Activated T-cell treated with anti-CD3 and anti-CD28 coated beads, Interleukin-2, amount 50 U/mL, for 24 hours (primary cell): ENCODE results near the gene ADAMTSL3.
"Not testable (repeated sequence)": the region's sequence is repeated elsewhere in the genome, so short reads cannot be mapped to it uniquely, and the experiment has no call there.

ENCODE experiments used
- DNase-seq: peaks from one replicate; pipeline ENCODE4 v3.0.0-alpha.2; 2020
- H3K27ac Mint-ChIP-seq: 2 replicates; pipeline ENCODE4 v1.8.0; 2020; ENCODE audit warnings: mild to moderate bottlenecking, mixed read lengths
- H3K27me3 Mint-ChIP-seq: 2 replicates; pipeline ENCODE4 v1.8.0; 2020; ENCODE audit warnings: mixed read lengths
- H3K36me3 Mint-ChIP-seq: 2 replicates; pipeline ENCODE4 v1.8.0; 2020; ENCODE audit warnings: low read depth, mixed read lengths
- H3K4me1 Mint-ChIP-seq: 2 replicates; pipeline ENCODE4 v1.8.0; 2020; ENCODE audit warnings: low read depth, mixed read lengths
- H3K4me3 Mint-ChIP-seq: 2 replicates; pipeline ENCODE4 v1.8.0; 2020; ENCODE audit warnings: mild to moderate bottlenecking, moderate library complexity, mixed read lengths
- H3K9me3 Mint-ChIP-seq: 2 replicates; pipeline ENCODE4 v1.8.0; 2020; ENCODE audit warnings: mixed read lengths

The ADAMTSL3 gene

GRCh38 chr15:83733691-83734090, 79.8 kb downstream of the ADAMTSL3 start:
- DNase-seq, result no peak

GRCh38 chr15:83734487-83734886, 80.6 kb downstream of the ADAMTSL3 start:
- Mint-ChIP-seq H3K27ac (no peak overlapping the region), H3K27me3 (peaks cover 16% of the 10 kb centered on the region), H3K36me3 (no peaks in the 10 kb centered on the region), H3K9me3 (no peaks in the 10 kb centered on the region), H3K4me1 (no peaks in the 10 kb centered on the region), H3K4me3 (no peak overlapping the region)
- no peak for DNase-seq

More at GRCh38 chr15:83733691-83734090, 79.8 kb downstream of the ADAMTSL3 start:
- peaks cover 16% of the 10 kb centered on the region for H3K27me3 Mint-ChIP-seq
- H3K4me3 Mint-ChIP-seq, result no peak overlapping the region
- no peak overlapping the region for H3K27ac Mint-ChIP-seq
- H3K4me1 Mint-ChIP-seq, result no peaks in the 10 kb centered on the region
- no peaks in the 10 kb centered on the region for H3K9me3 Mint-ChIP-seq
- H3K36me3 Mint-ChIP-seq, result no peaks in the 10 kb centered on the region

- Mint-ChIP-seq H3K36me3 (no peaks in the 10 kb centered on the region), H3K27me3 (no peaks in the 10 kb centered on the region), H3K4me1 (no peaks in the 10 kb centered on the region), H3K4me3 (no peak overlapping the region), H3K27ac (no peak overlapping the region), H3K9me3 (no peaks in the 10 kb centered on the region)
- DNase-seq, result no peak
These were observed 85.7 kb downstream of the ADAMTSL3 start for GRCh38 chr15:83739629-83740028.

GRCh38 chr15:83745771-83746170, 91.8 kb downstream of the ADAMTSL3 start:
- Mint-ChIP-seq H3K27me3 (no peaks in the 10 kb centered on the region), H3K27ac (no peak overlapping the region), H3K4me1 (no peaks in the 10 kb centered on the region), H3K9me3 (no peaks in the 10 kb centered on the region), H3K4me3 (no peak overlapping the region), H3K36me3 (no peaks in the 10 kb centered on the region)
- no peak for DNase-seq

- H3K9me3 Mint-ChIP-seq, result no peaks in the 10 kb centered on the region
- no peak overlapping the region for H3K4me3 Mint-ChIP-seq
- H3K27me3 Mint-ChIP-seq, result no peaks in the 10 kb centered on the region
- no peaks in the 10 kb centered on the region for H3K36me3 Mint-ChIP-seq
- DNase-seq, result no peak
- H3K4me1 Mint-ChIP-seq, result no peaks in the 10 kb centered on the region
- H3K27ac Mint-ChIP-seq, result no peak overlapping the region
These were observed 92.3 kb downstream of the ADAMTSL3 start for GRCh38 chr15:83746231-83746630.

- no peak for DNase-seq
- no peaks in the 10 kb centered on the region for H3K36me3 Mint-ChIP-seq
- no peaks in the 10 kb centered on the region for H3K4me1 Mint-ChIP-seq
These were observed 93.3 kb downstream of the ADAMTSL3 start for GRCh38 chr15:83747050-83747717.

GRCh38 chr15:83747718-83748110, 93.8 kb downstream of the ADAMTSL3 start:
- H3K36me3 Mint-ChIP-seq, result no peaks in the 10 kb centered on the region
- no peak for DNase-seq
- no peaks in the 10 kb centered on the region for H3K27me3 Mint-ChIP-seq
- no peaks in the 10 kb centered on the region for H3K9me3 Mint-ChIP-seq
- no peaks in the 10 kb centered on the region for H3K4me1 Mint-ChIP-seq
- H3K4me3 Mint-ChIP-seq, result no peak overlapping the region
- no peak overlapping the region for H3K27ac Mint-ChIP-seq

More at GRCh38 chr15:83747050-83747717, 93.3 kb downstream of the ADAMTSL3 start:
- Mint-ChIP-seq H3K27me3 (no peaks in the 10 kb centered on the region), H3K27ac (no peak overlapping the region), H3K9me3 (no peaks in the 10 kb centered on the region), H3K4me3 (no peak overlapping the region)

GRCh38 chr15:83753872-83754493, 100.1 kb downstream of the ADAMTSL3 start:
- peaks cover 14% of the 10 kb centered on the region for H3K9me3 Mint-ChIP-seq
- H3K27ac Mint-ChIP-seq, result no peak overlapping the region
- no peak for DNase-seq
- H3K36me3 Mint-ChIP-seq, result no peaks in the 10 kb centered on the region
- no peak overlapping the region for H3K4me3 Mint-ChIP-seq
- no peaks in the 10 kb centered on the region for H3K27me3 Mint-ChIP-seq
- no peaks in the 10 kb centered on the region for H3K4me1 Mint-ChIP-seq

GRCh38 chr15:83757291-83757690, 103.4 kb downstream of the ADAMTSL3 start:
- H3K9me3 Mint-ChIP-seq, result peaks cover 14% of the 10 kb centered on the region
- DNase-seq, H3K27me3 Mint-ChIP-seq, H3K4me1 Mint-ChIP-seq, H3K4me3 Mint-ChIP-seq, H3K36me3 Mint-ChIP-seq, H3K27ac Mint-ChIP-seq: not testable (repeated sequence)

GRCh38 chr15:83762367-83762766, 108.4 kb downstream of the ADAMTSL3 start:
- DNase-seq, result no peak
- H3K27me3 Mint-ChIP-seq, result peaks cover 5% of the 10 kb centered on the region
- H3K27ac Mint-ChIP-seq, result no peak overlapping the region
- H3K4me1 Mint-ChIP-seq, result no peaks in the 10 kb centered on the region
- H3K9me3 Mint-ChIP-seq, result peaks cover 9% of the 10 kb centered on the region
- no peaks in the 10 kb centered on the region for H3K36me3 Mint-ChIP-seq
- H3K4me3 Mint-ChIP-seq, result no peak overlapping the region

- Mint-ChIP-seq H3K27ac (no peak overlapping the region), H3K36me3 (no peaks in the 10 kb centered on the region), H3K4me3 (no peak overlapping the region), H3K4me1 (no peaks in the 10 kb centered on the region), H3K9me3 (no peaks in the 10 kb centered on the region), H3K27me3 (peaks cover 5% of the 10 kb centered on the region)
- DNase-seq, result no peak
These were observed 110.4 kb downstream of the ADAMTSL3 start for GRCh38 chr15:83764201-83764838.

- no peak overlapping the region for H3K4me3 Mint-ChIP-seq
- H3K4me1 Mint-ChIP-seq, result no peaks in the 10 kb centered on the region
- no peak for DNase-seq
These were observed 112.4 kb downstream of the ADAMTSL3 start for GRCh38 chr15:83766339-83766738.

GRCh38 chr15:83767741-83768140, 113.8 kb downstream of the ADAMTSL3 start:
- no peaks in the 10 kb centered on the region for H3K9me3 Mint-ChIP-seq
- no peak overlapping the region for H3K27ac Mint-ChIP-seq
- no peak overlapping the region for H3K4me3 Mint-ChIP-seq
- no peaks in the 10 kb centered on the region for H3K4me1 Mint-ChIP-seq
- no peak for DNase-seq
- peaks cover 7% of the 10 kb centered on the region for H3K27me3 Mint-ChIP-seq
- no peaks in the 10 kb centered on the region for H3K36me3 Mint-ChIP-seq

More at GRCh38 chr15:83766339-83766738, 112.4 kb downstream of the ADAMTSL3 start:
- Mint-ChIP-seq H3K9me3 (no peaks in the 10 kb centered on the region), H3K36me3 (no peaks in the 10 kb centered on the region), H3K27ac (no peak overlapping the region), H3K27me3 (peaks cover 5% of the 10 kb centered on the region)

- no peak for DNase-seq
- no peaks in the 10 kb centered on the region for H3K4me1 Mint-ChIP-seq
- no peaks in the 10 kb centered on the region for H3K9me3 Mint-ChIP-seq
- H3K27me3 Mint-ChIP-seq, result peaks cover 17% of the 10 kb centered on the region
- no peak overlapping the region for H3K27ac Mint-ChIP-seq
- H3K36me3 Mint-ChIP-seq, result no peaks in the 10 kb centered on the region
- no peak overlapping the region for H3K4me3 Mint-ChIP-seq
These were observed 115.6 kb downstream of the ADAMTSL3 start for GRCh38 chr15:83769411-83769999.

GRCh38 chr15:83775738-83776137, 121.8 kb downstream of the ADAMTSL3 start:
- no peak overlapping the region for H3K27ac Mint-ChIP-seq
- H3K9me3 Mint-ChIP-seq, result no peaks in the 10 kb centered on the region
- no peak for DNase-seq
- H3K4me3 Mint-ChIP-seq, result no peak overlapping the region
- H3K4me1 Mint-ChIP-seq, result no peaks in the 10 kb centered on the region
- H3K36me3 Mint-ChIP-seq, result no peaks in the 10 kb centered on the region
- peaks cover 20% of the 10 kb centered on the region for H3K27me3 Mint-ChIP-seq
